22Rv1 (cell line): Measurements from ENCODE around the gene NGFR.
"Not testable (repeated sequence)": the region's sequence is repeated elsewhere in the genome, so short reads cannot be mapped to it uniquely, and the experiment has no call there.

Experiments used
- H3K27ac ChIP-seq: fragments of 450-650 bp; 2 replicates; pipeline ENCODE4 v1.5.1; 2017
- CTCF ChIP-seq: fragments of 450-650 bp; IDR thresholded peaks from 2 replicates; pipeline ENCODE4 v1.5.1; 2017; ENCODE audit warnings: mild to moderate bottlenecking
- ZFX ChIP-seq: fragments of 450-650 bp; IDR thresholded peaks from 2 replicates; pipeline ENCODE4 v1.6.1; 2017; ENCODE audit warnings: antibody characterized with exemption, borderline replicate concordance

The NGFR gene

GRCh38 chr17:49547566-49547965, 52.5 kb downstream of the NGFR start:
- H3K27ac ChIP-seq = no peak overlapping the region
- TF ChIP-seq ZFX (no peak), CTCF (no peak)

GRCh38 chr17:49548051-49548505, 53.0 kb downstream of the NGFR start:
- H3K27ac ChIP-seq = no peak overlapping the region
- TF ChIP-seq CTCF = no peak
- no peak for TF ChIP-seq ZFX

- H3K27ac ChIP-seq = no peak overlapping the region
- TF ChIP-seq ZFX (no peak), CTCF (peak; percentile 75)
Measured at GRCh38 chr17:49548506-49549310, 53.6 kb downstream of the NGFR start.

- TF ChIP-seq CTCF = no peak
- no peak for TF ChIP-seq ZFX
- H3K27ac ChIP-seq = no peak overlapping the region
Measured at GRCh38 chr17:49549311-49549605, 54.2 kb downstream of the NGFR start.

- TF ChIP-seq CTCF = no peak
- no peak for TF ChIP-seq ZFX
Measured at GRCh38 chr17:49549691-49550678, 54.9 kb downstream of the NGFR start.

GRCh38 chr17:49550764-49551163, 55.7 kb downstream of the NGFR start:
- not testable (repeated sequence) for H3K27ac ChIP-seq

More at GRCh38 chr17:49549691-49550678, 54.9 kb downstream of the NGFR start:
- H3K27ac ChIP-seq = no peak overlapping the region

GRCh38 chr17:49551221-49552069, 56.4 kb downstream of the NGFR start:
- H3K27ac ChIP-seq = no peak overlapping the region
- no peak for TF ChIP-seq CTCF
- TF ChIP-seq ZFX = no peak
